ENCODE measurements around the gene DOCK1. TPM values are rescaled to one million over a fixed set of nuclear protein-coding genes. Genes with fewer than 3 reads are reported as not detected.

Gene DOCK1
- total RNA-seq, 1 donor from 2014 or later: 69.3 TPM

GRCh38 chr10:127161482-127161881, 256.3 kb downstream of the DOCK1 start:
- DNase-seq (ENCODE audit: low read depth in 2 of 2): no peak

- no peak for DNase-seq (ENCODE audit: low read depth in 2 of 2)
Observed at GRCh38 chr10:127162841-127163240, 257.6 kb downstream of the DOCK1 start.

DNA sequence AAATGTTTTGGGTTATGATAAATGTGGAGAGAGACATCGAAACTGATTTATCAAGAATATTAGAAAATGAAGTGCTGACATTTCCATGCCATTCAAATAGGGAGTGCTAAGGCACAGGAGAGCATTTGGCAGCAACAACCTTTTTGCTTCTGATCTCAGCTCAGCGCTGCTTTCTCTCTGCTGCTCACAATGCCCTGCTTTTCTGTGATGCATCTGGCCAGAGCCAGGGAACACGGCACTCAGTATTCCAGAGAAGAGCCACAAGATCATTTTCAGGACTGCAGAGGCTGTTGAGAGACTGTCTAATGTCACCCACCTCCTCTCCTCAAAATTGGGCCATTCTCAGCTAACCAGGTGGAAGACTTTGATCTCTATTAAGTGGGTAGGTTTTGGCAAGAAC, 263.0 kb downstream of the DOCK1 start:
- DNase-seq (ENCODE audit: low read depth in 2 of 2): no peak

DNA sequence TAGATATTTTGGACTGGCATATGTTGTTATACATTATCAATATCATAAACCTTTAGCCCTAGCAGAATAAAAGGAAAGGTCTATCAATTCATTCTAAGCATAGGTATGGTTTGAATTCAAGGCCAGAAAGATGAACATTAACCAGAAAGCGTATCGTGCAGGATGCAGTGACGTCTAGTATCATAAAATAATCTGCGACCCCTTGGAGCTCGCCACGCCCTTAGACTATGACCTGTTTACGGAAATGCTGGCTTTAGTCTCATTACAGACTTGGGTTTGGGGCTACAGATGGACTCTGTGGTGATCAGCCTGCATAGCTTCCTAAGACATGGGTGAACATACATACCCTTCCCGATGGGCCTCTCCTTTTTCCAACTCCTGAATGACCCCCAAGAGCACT, 269.6 kb downstream of the DOCK1 start:
- DNase-seq (ENCODE audit: low read depth in 2 of 2): no peak

GRCh38 chr10:127175357-127176110, 270.3 kb downstream of the DOCK1 start:
- no peak for DNase-seq (ENCODE audit: low read depth in 2 of 2)

DNA sequence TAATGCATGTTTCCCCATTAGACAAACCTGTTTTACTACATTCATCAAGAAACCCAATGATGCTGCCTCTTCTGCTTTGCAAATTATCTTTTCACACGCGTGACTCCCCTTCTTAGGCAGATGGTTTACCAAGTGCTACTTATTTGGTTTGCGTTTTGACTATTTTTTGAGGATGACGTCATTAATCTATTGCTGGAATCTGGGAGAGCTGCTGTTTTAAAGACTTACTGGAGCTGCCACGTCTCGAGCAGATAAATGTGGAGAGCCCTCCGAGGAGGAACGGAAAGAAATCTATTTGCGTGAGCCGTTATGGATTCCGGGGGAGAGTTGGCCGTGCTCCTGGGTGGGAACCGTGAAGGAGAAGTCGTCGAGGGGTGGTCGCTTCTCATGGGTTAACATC, 271.4 kb downstream of the DOCK1 start:
- DNase-seq (ENCODE audit: low read depth in 2 of 2): no peak

DNA sequence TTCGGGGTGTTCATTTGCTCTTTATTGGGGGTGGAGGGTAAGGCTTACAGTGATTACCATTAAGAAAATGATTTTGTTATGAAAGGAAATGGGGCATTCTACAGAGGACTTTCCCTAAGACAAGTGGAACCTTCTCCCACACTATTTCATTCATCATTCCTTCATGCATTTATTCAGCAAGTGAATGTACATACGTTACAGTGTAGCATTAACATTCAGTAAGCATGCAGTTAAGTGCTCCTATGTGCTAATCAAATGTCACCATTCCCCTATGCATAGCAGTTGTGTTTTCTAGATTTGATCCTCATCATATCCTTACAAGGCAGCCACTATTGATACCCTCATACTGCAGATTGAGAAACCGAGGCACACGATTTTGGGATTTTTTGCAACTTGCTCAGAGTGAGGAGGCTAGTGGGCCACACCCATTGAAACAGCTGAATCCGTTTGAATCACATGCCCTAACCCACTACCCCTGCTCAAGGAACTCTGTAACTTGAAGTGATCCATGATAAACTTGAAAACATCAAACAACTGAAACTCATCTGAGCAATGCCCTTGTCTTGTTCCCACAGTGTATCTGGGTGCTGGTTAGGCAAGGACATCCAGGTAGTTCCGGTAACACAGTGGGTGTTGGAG, 274.5 kb downstream of the DOCK1 start:
- no peak for DNase-seq (ENCODE audit: low read depth in 2 of 2)

DNA sequence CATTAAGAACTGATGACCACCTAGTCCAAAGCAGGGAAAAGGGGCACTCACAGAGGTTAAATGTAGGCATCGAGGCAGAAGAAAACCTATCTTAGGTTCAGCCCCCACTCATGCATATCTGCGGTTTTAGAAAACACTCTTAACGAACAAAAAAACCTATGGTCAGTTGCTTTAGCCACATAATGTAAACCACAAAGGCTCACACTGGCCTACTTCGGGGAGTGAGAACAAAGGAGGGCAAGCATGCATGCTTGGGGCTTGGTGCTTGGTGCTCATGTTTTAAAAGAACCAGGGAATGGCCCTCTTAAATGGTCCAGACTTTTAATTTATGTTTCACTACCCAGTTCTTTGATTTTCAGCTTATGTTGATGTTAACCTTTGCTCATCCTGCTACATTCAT, 276.9 kb downstream of the DOCK1 start:
- DNase-seq (ENCODE audit: low read depth in 2 of 2): no peak

GRCh38 chr10:127184582-127184981, 279.4 kb downstream of the DOCK1 start:
- no peak for DNase-seq (ENCODE audit: low read depth in 2 of 2)

GRCh38 chr10:127186813-127187212, 281.6 kb downstream of the DOCK1 start:
- no peak for DNase-seq (ENCODE audit: low read depth in 2 of 2)

- DNase-seq (ENCODE audit: low read depth in 2 of 2): no peak
Observed at GRCh38 chr10:127189226-127189625, 284.0 kb downstream of the DOCK1 start.

DNA sequence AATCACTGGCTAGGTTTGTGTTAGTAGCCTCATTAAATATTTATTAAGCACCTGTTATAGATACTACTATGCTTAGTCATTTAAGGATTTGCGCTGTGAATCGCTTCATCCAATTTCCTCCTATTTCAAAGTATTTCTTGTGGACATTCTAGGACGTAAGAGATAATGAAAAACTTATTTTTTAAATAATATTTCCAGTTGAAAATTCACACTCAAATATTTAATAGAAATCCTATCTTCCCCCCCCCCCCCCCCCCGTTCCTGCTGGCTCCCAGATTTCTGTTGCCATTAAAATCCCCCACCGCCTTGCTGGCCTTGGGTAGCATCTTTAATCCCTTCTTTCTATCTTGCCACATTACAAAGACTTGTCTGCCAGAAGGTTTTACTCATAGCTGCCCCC, 285.2 kb downstream of the DOCK1 start:
- DNase-seq (ENCODE audit: low read depth in 2 of 2): no peak

GRCh38 chr10:127193125-127193524, 287.9 kb downstream of the DOCK1 start:
- no peak for DNase-seq (ENCODE audit: low read depth in 2 of 2)

DNA sequence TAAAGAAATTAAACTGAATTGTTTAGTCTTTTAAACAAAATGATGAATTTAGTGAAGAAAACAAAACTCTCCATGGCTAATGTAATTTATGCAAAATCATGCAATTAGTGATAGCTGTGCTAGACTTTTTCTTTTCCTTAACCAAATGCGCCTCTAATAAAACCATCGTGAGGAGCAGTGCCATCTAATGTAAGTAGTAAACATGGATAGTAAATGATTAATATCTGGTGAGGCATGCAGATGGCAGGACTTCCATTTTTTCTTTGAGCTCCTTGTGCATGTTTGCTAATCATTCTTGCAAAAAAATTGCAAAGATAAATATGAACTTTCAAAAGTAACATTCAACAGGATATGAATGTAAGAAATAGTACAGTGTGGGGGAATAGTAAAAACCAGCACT, 288.9 kb downstream of the DOCK1 start:
- DNase-seq (ENCODE audit: low read depth in 2 of 2): no peak

GRCh38 chr10:127194599-127194998, 289.4 kb downstream of the DOCK1 start:
- DNase-seq (ENCODE audit: low read depth in 2 of 2): no peak

DNA sequence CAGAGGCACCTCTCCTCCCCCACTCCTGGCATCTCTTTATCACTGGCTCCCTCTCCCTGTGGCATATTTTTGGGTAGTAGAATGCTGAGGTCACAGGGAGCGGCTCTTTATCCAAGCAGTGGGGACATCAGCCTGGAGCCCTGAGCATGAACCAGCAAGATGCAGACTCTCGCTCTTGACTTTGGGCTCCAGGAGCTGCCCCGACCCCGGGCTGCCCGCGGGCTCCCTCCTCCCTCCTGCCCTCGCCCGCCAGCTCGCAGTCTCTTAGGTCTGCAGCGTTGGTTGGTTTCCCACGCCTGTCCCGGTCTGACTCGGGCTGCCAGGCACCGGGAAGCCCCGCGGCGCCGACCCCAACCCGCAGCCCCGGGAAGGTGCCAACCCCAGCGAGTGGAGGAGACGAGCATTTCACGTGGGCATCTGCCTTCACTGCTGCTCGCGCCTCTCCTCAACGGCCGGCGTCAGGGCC, 289.8 kb downstream of the DOCK1 start:
- peak in 1 of 2 donors; percentile 7 for DNase-seq (ENCODE audit: low read depth in 2 of 2)

DNA sequence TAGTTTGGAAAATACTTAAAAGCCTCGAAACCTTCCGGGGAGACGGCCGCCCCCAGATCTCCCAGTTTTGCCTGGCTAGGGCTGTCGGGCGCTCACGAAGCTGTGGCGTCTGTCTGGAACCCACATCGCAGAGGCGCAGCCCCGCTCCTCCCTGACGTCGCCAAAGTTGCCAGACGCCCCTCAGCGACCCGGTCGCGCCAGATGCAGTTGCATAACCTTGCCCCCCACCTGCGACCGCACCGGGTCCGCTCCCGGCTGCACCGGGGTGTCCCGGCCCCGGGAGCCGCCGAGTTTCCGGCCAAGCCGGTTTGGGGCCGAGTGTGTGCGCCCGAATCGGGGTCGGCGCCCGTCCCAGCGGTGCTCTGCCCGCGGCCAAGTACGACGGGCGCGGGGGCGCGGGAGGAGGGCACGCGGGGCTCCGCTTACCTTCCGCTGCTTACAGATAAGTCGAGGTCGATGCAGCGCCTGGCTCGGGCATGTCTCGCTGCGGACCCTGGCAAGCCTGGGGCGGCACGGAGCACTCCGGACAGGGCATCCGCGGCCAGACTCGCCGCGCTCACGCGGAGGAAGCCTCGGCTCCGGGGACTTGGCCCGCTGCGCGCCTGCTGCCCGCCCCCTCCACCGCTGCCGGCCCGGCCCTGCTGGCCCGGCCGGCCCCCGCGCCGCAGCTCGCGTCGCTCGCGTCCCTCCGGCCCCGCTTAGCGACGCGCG, 290.5 kb downstream of the DOCK1 start:
- DNase-seq (ENCODE audit: low read depth in 2 of 2): no peak

GRCh38 chr10:127196282-127197153, 291.3 kb downstream of the DOCK1 start, which contains the start of gene INSYN2A:
TSS of gene INSYN2A (minus strand) at chr10:127196591. CDS start at chr10:127176395, 20,196 bp downstream.
- DNase-seq (ENCODE audit: low read depth in 2 of 2): peak in 1 of 2 donors; percentile 49

GRCh38 chr10:127197154-127197432, 291.9 kb downstream of the DOCK1 start:
- no peak for DNase-seq (ENCODE audit: low read depth in 2 of 2)

DNA sequence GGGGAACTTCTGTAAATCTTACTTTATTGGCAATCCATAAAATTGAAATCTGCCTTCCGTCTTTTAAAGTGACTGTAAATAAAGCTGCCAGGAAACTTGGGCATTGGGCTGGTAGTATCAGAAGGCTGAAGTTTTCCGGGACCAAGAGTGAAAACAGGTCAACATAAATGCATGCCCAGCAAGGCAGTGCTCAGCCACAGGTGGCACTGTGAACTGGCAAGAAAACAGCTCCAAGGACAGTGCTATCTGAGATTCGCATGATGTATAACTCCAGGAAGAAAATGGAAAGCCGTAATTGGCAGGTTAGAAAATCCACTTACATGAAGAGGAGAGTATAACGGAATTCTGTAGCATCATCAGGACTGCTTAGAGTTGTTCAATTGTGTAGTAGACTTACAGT, 293.1 kb downstream of the DOCK1 start:
- DNase-seq (ENCODE audit: low read depth in 2 of 2): no peak

DNA sequence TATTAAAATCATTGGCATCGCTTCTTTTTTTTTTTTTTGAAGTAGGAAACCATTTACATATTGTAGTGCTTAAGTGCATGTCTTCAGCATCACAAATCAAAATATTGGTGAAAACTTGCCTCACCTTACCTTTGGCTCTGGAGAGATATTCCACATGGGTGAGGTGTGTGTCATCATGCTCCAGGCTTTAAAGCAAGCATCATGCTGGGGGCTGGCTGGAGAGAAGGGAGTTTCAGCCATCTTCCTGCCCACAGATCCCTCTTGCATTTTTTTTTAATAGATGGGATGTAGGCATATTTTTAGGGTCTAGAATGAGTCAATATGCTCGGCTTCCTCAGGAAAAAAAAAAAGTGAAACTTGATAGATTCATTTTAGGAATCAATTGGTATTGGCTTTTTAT, 293.5 kb downstream of the DOCK1 start:
- DNase-seq (ENCODE audit: low read depth in 2 of 2): no peak

- DNase-seq (ENCODE audit: low read depth in 2 of 2): no peak
Observed at GRCh38 chr10:127200646-127201045, 295.4 kb downstream of the DOCK1 start.
